OCI-LY1 (cell line): ENCODE data around the gene FGR.

ENCODE experiments used
- H2AFZ ChIP-seq: fragments of 200-600 bp; sonication (generic), shearing (Covaris generic); 2 replicates; pipeline ENCODE4 v1.6.0; 2014; ENCODE audit warnings: antibody characterized with exemption, mild to moderate bottlenecking, low read length
- H3F3A ChIP-seq: fragments of 200-600 bp; sonication (generic), shearing (Covaris generic); 2 replicates; pipeline ENCODE4 v1.6.0; 2014; ENCODE audit warnings: mild to moderate bottlenecking, antibody characterized with exemption, low read length, moderate library complexity; ENCODE audit not compliant: insufficient read depth
- H3K27ac ChIP-seq: fragments of 200-600 bp; sonication (generic); 2 replicates; pipeline ENCODE4 v1.5.1; 2014; ENCODE audit warnings: low read length, mixed run types, mild to moderate bottlenecking, low read depth; ENCODE audit not compliant: poor library complexity, severe bottlenecking
- H3K27me3 ChIP-seq: fragments of 200-600 bp; sonication (generic); 2 replicates; pipeline ENCODE4 v1.6.0; 2014; ENCODE audit warnings: antibody characterized with exemption, mild to moderate bottlenecking, low read length, moderate library complexity; ENCODE audit not compliant: insufficient read depth
- H3K36me3 ChIP-seq: fragments of 200-600 bp; sonication (generic); 2 replicates; pipeline ENCODE4 v1.6.1; 2014; ENCODE audit warnings: mild to moderate bottlenecking, antibody characterized with exemption, low read length, moderate library complexity, mixed read lengths; ENCODE audit not compliant: insufficient read depth
- H3K4me1 ChIP-seq: fragments of 200-600 bp; sonication (generic); 2 replicates; pipeline ENCODE4 v1.5.1; 2014; ENCODE audit warnings: mild to moderate bottlenecking, low read length, moderate library complexity; ENCODE audit not compliant: insufficient read depth, severe bottlenecking
- H3K4me2 ChIP-seq: fragments of 200-600 bp; sonication (generic), shearing (Covaris generic); 2 replicates; pipeline ENCODE4 v1.6.1; 2014; ENCODE audit warnings: low read length
- H3K4me3 ChIP-seq: fragments of 200-600 bp; sonication (generic); 2 replicates; pipeline ENCODE4 v1.5.1; 2014; ENCODE audit warnings: low read length, low read depth, mild to moderate bottlenecking, mixed read lengths; ENCODE audit not compliant: poor library complexity, severe bottlenecking
- H3K79me2 ChIP-seq: fragments of 200-600 bp; shearing (Covaris generic); 2 replicates; pipeline ENCODE4 v1.6.1; 2016; ENCODE audit warnings: mixed run types, low read length, mixed read lengths; ENCODE audit not compliant: insufficient read depth
- H3K9ac ChIP-seq: fragments of 200-600 bp; sonication (generic), shearing (Covaris generic); 2 replicates; pipeline ENCODE4 v1.6.1; 2014; ENCODE audit warnings: mild to moderate bottlenecking, low read length, mixed read lengths
- H3K9me2 ChIP-seq: fragments of 200-600 bp; sonication (generic), shearing (Covaris generic); 2 replicates; pipeline ENCODE4 v1.6.1; 2014; ENCODE audit warnings: low read depth, mild to moderate bottlenecking, low read length, mixed read lengths
- H3K9me3 ChIP-seq: fragments of 200-600 bp; shearing (Covaris generic); 2 replicates; pipeline ENCODE4 v1.6.1; 2014; ENCODE audit warnings: low read length, mixed read lengths
- H4K20me1 ChIP-seq: fragments of 200-600 bp; sonication (generic), shearing (Covaris generic); 2 replicates; pipeline ENCODE4 v1.6.0; 2016; ENCODE audit warnings: mild to moderate bottlenecking, low read length; ENCODE audit not compliant: insufficient read depth
- EZH2 ChIP-seq: fragments of 200-600 bp; sonication (generic), shearing (Covaris generic); IDR thresholded peaks from 2 replicates; pipeline ENCODE4 v1.8.0; 2017; ENCODE audit warnings: borderline replicate concordance, mixed run types, mild to moderate bottlenecking, antibody characterized with exemption, low read length, moderate library complexity, mixed read lengths
- TF ChIP-seq, protein P1 (sequence below): fragments of 200-600 bp; sonication (generic), shearing (Covaris generic); IDR thresholded peaks from 2 replicates; pipeline ENCODE4 v1.5.1; 2017; ENCODE audit warnings: mild to moderate bottlenecking, antibody characterized with exemption, low read length, moderate library complexity, mixed read lengths

FGR gene

DNA sequence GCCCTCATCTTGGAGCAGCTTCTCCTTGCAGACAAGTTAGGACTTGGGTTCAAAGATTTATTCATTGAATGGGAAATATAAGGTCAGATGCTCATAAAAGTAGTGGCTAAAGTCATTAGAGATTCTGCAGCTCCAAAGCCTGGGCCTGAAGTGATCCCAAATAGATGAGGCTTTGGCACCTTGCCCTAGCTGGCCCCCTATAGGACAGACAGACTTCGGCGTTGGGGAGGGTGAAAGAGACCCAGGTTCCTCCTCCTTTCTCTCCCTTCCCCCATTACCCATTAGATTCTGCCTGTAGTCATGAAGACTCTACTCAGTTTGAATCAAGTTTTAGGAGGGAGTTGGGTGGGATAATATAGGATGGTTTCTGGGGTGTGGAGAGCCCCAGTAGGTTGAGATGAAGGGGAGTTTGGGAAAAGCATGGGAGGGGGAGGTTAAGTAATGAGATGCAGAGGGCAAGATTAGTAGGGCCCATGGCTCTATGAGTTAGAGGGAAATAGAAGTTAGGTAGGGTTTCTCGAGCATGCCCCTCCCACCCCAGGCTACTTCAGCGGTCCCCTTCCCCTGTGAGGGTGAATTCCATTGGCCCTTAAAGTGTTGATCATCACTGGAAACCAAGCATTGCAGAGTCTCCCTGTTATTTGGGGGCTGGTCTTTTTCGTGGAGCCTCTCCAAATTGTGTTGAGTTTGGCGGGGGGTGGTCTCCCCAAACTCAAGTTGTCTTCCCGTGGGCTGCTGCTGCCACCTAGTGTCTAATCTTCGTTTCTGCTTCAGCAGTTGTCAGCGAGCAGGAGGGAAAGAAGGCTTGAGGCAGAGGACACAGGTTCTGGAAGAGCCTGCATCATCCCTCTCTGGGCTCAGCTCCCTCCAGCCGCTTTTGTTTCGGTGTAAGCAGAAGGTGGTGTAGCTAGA is 28.9 kb downstream of the FGR start:
- no peak overlapping the region for H2AFZ ChIP-seq
- H3K9me3 ChIP-seq, result no peaks in the 10 kb centered on the region
- H3K27ac ChIP-seq, result no peak overlapping the region
- peaks cover 34% of the 10 kb centered on the region for H3K4me1 ChIP-seq
- no peaks in the 10 kb centered on the region for H3K79me2 ChIP-seq
- no peaks in the 10 kb centered on the region for H3K9me2 ChIP-seq
- H3K36me3 ChIP-seq, result no peaks in the 10 kb centered on the region
- H3K9ac ChIP-seq, result no peak overlapping the region
- no peaks in the 10 kb centered on the region for H3K27me3 ChIP-seq
- TF ChIP-seq, protein P1, sequence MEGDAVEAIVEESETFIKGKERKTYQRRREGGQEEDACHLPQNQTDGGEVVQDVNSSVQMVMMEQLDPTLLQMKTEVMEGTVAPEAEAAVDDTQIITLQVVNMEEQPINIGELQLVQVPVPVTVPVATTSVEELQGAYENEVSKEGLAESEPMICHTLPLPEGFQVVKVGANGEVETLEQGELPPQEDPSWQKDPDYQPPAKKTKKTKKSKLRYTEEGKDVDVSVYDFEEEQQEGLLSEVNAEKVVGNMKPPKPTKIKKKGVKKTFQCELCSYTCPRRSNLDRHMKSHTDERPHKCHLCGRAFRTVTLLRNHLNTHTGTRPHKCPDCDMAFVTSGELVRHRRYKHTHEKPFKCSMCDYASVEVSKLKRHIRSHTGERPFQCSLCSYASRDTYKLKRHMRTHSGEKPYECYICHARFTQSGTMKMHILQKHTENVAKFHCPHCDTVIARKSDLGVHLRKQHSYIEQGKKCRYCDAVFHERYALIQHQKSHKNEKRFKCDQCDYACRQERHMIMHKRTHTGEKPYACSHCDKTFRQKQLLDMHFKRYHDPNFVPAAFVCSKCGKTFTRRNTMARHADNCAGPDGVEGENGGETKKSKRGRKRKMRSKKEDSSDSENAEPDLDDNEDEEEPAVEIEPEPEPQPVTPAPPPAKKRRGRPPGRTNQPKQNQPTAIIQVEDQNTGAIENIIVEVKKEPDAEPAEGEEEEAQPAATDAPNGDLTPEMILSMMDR, result peak; percentile 97
- TF ChIP-seq EZH2, result no peak
- no peaks in the 10 kb centered on the region for H3F3A ChIP-seq
- peak overlapping the region; percentile 24; the same call in 1 of the 2 replicates for H3K4me2 ChIP-seq
- no peak overlapping the region for H3K4me3 ChIP-seq
- H4K20me1 ChIP-seq, result no peaks in the 10 kb centered on the region

DNA sequence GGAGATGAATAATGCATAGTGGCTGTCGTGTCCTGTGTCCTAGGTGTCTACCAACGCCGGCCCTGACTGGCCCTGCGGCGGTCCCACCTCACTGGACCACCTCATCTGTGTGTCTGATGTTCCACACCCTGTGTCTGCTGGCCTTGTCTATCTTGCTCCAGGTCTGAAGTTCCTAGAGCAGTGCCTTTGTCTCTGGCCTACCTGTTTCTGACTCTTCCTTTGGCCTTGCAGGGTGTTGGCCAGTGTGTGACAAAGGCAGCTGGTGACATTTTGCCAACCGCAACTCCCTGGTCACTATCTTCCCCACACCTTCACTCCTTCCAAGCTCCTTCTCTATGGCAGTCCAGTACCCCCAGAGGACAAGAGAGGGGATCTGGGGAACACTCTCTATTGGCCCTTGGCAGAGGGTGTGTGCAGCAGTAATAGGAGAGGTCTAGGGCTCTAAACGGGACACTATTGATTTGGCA is 29.7 kb downstream of the FGR start:
- TF ChIP-seq, protein P1, result no peak
- no peak for TF ChIP-seq EZH2
- H3K79me2 ChIP-seq, result no peaks in the 10 kb centered on the region

DNA sequence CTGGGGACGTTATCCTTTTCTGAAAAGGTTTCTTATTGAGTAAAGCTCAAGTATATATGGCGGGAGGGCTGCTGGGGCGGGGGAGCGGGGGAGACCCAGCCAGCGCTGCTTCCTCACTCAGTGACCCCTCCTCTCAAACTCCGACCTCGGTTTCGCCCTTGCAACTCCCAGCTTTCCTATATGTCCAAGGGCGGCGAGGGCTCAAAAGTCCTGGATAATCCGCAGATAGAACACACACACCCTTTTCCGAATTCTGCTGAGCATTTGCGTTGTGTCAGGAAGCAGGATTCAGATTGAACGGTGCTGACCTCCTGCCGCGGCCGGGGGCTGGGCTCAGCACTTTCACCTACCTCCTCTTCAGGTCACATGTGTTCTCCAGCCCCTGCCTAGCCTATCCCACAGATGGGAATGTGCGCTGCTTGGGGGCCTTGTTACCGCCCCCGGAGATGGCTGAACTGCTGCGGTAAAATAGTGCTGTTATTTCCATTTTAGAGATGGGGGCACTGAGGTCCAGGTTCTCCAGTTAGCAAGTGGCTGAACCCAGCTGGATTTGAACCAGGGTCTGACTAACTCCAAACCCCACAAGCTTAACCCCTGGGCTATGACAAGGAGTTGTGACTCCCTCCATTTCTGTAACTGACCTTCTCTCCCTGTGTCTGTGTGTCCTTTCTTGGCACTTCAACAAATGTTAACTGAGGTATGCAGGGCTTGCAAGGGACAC is 30.2 kb downstream of the FGR start:
- no peaks in the 10 kb centered on the region for H3K9me3 ChIP-seq
- H3K4me1 ChIP-seq, result peaks cover 39% of the 10 kb centered on the region
- H2AFZ ChIP-seq, result no peak overlapping the region
- H3K4me3 ChIP-seq, result peak overlapping the region; percentile 72
- peak overlapping the region; percentile 60 for H3K4me2 ChIP-seq
- no peak overlapping the region for H3K27ac ChIP-seq
- H3K9me2 ChIP-seq, result no peaks in the 10 kb centered on the region
- H4K20me1 ChIP-seq, result no peaks in the 10 kb centered on the region
- no peaks in the 10 kb centered on the region for H3K27me3 ChIP-seq
- no peak overlapping the region; the same call in 1 of the 2 replicates for H3K9ac ChIP-seq
- no peaks in the 10 kb centered on the region for H3F3A ChIP-seq
- no peaks in the 10 kb centered on the region for H3K36me3 ChIP-seq
- TF ChIP-seq, protein P1, result no peak
- no peak for TF ChIP-seq EZH2
- H3K79me2 ChIP-seq, result no peaks in the 10 kb centered on the region

More for the DNA sequence above, 29.7 kb downstream of the FGR start:
- no peaks in the 10 kb centered on the region for H3K9me2 ChIP-seq
- H3K27ac ChIP-seq, result no peak overlapping the region
- no peaks in the 10 kb centered on the region for H3K9me3 ChIP-seq
- H3F3A ChIP-seq, result no peaks in the 10 kb centered on the region
- H3K4me3 ChIP-seq, result no peak overlapping the region
- H3K27me3 ChIP-seq, result no peaks in the 10 kb centered on the region
- no peak overlapping the region for H3K9ac ChIP-seq
- H3K4me1 ChIP-seq, result peaks cover 40% of the 10 kb centered on the region
- no peak overlapping the region for H2AFZ ChIP-seq
- no peak overlapping the region for H3K4me2 ChIP-seq
- H4K20me1 ChIP-seq, result no peaks in the 10 kb centered on the region
- no peaks in the 10 kb centered on the region for H3K36me3 ChIP-seq
